ENCODE measurements around the gene TAS2R42.

DNA sequence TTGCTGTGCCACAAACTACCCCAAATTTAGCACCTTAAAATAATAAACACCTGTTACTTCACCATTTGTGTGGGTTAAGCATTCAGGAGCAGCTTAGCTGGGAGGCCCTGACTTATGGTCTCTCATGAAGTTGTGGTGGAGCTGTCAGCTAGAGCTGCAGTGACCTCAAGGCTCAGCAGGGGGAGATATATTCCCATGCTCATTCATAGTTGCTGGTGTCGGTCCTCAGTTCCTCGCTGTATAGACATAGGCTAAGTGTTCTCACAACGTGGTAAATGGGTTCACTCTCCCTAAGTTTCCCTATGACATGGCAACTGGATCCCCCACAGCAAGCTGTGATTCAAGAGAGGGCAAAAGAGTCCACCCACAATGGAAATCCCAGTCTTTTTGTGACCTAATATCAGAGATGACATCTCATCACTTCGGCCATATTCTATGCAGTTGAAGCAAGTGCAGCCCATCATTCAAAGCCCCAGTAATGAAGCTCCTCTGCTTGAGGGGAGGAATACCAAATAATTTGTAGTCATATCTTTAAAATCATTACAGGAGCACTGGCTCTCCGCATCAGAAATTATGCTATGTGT lies 41.7 kb upstream of the TAS2R42 start:
- TF ChIP-seq, protein P1, sequence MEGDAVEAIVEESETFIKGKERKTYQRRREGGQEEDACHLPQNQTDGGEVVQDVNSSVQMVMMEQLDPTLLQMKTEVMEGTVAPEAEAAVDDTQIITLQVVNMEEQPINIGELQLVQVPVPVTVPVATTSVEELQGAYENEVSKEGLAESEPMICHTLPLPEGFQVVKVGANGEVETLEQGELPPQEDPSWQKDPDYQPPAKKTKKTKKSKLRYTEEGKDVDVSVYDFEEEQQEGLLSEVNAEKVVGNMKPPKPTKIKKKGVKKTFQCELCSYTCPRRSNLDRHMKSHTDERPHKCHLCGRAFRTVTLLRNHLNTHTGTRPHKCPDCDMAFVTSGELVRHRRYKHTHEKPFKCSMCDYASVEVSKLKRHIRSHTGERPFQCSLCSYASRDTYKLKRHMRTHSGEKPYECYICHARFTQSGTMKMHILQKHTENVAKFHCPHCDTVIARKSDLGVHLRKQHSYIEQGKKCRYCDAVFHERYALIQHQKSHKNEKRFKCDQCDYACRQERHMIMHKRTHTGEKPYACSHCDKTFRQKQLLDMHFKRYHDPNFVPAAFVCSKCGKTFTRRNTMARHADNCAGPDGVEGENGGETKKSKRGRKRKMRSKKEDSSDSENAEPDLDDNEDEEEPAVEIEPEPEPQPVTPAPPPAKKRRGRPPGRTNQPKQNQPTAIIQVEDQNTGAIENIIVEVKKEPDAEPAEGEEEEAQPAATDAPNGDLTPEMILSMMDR (IDR thresholded peaks at IDR 0.05; ENCODE audit: poor library complexity, severe bottlenecking) = no peak
- TF ChIP-seq TAF1 (IDR thresholded peaks at IDR 0.05; ENCODE audit: low read depth) (no peak), EZH2 (IDR thresholded peaks at IDR 0.05; ENCODE audit: borderline replicate concordance, insufficient read depth, low read length, poor library complexity, severe bottlenecking) (no peak)
- TF ChIP-seq, protein P2, sequence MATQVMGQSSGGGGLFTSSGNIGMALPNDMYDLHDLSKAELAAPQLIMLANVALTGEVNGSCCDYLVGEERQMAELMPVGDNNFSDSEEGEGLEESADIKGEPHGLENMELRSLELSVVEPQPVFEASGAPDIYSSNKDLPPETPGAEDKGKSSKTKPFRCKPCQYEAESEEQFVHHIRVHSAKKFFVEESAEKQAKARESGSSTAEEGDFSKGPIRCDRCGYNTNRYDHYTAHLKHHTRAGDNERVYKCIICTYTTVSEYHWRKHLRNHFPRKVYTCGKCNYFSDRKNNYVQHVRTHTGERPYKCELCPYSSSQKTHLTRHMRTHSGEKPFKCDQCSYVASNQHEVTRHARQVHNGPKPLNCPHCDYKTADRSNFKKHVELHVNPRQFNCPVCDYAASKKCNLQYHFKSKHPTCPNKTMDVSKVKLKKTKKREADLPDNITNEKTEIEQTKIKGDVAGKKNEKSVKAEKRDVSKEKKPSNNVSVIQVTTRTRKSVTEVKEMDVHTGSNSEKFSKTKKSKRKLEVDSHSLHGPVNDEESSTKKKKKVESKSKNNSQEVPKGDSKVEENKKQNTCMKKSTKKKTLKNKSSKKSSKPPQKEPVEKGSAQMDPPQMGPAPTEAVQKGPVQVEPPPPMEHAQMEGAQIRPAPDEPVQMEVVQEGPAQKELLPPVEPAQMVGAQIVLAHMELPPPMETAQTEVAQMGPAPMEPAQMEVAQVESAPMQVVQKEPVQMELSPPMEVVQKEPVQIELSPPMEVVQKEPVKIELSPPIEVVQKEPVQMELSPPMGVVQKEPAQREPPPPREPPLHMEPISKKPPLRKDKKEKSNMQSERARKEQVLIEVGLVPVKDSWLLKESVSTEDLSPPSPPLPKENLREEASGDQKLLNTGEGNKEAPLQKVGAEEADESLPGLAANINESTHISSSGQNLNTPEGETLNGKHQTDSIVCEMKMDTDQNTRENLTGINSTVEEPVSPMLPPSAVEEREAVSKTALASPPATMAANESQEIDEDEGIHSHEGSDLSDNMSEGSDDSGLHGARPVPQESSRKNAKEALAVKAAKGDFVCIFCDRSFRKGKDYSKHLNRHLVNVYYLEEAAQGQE (IDR thresholded peaks at IDR 0.05; ENCODE audit: borderline replicate concordance) = no peak

All from neural cell (in vitro differentiated cells).